Measurements from ENCODE around the gene VTI1B.
A peak's percentile ranks its signal among the peaks of the same experiment; 100 is the strongest.

DNA sequence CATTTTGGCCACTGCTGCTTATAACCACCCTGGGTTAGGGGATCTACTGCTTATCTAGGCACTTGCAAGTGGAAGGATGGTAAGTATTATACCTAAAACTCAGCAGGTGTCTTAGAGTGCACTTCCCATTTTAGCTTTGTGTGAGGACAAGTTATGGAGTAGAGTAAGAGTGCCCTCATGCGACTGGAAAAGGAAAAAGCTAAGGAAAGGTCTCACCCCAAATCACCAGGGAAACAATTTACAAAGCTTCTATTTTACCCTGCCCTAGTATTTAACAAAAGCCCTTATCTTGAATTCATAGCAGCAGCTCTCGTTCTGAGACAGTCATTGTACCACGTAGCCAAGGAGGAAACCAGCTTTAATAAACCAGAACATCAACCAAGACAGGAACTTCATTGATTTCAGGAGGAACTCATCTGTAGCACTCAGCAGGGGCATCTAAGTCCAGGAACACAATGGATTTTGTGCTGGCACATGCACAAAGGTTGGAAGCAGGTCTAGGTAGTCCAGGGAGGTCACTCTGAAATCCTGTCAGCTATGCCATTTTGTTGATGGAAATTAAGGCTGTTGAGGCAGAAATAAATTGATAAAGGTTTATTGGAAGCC, 30.2 kb upstream of the VTI1B start:
- TF ChIP-seq, protein P1, sequence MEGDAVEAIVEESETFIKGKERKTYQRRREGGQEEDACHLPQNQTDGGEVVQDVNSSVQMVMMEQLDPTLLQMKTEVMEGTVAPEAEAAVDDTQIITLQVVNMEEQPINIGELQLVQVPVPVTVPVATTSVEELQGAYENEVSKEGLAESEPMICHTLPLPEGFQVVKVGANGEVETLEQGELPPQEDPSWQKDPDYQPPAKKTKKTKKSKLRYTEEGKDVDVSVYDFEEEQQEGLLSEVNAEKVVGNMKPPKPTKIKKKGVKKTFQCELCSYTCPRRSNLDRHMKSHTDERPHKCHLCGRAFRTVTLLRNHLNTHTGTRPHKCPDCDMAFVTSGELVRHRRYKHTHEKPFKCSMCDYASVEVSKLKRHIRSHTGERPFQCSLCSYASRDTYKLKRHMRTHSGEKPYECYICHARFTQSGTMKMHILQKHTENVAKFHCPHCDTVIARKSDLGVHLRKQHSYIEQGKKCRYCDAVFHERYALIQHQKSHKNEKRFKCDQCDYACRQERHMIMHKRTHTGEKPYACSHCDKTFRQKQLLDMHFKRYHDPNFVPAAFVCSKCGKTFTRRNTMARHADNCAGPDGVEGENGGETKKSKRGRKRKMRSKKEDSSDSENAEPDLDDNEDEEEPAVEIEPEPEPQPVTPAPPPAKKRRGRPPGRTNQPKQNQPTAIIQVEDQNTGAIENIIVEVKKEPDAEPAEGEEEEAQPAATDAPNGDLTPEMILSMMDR (IDR thresholded peaks at IDR 0.05) = peak; percentile 57 to 78 (median 65)
- TF ChIP-seq POLR2A (IDR thresholded peaks at IDR 0.05) = no peak
- TF ChIP-seq EP300 (IDR thresholded peaks at IDR 0.05) = no peak

Measured in tibial nerve (tissue), 4 donors.